ACC112 (cell line): Measurements from ENCODE around the gene ST3GAL2.
A peak's percentile ranks its signal among the peaks of the same experiment; 100 is the strongest.
"Not testable (repeated sequence)": the region's sequence is repeated elsewhere in the genome, so short reads cannot be mapped to it uniquely, and the experiment has no call there.

ENCODE experiments used
- H2AFZ ChIP-seq: fragments of 200-600 bp; sonication (generic); one replicate; pipeline ENCODE4 v1.6.0; 2017; ENCODE audit warnings: antibody characterized with exemption, low read length; ENCODE audit not compliant: unreplicated experiment
- H3K27ac ChIP-seq: fragments of 200-600 bp; sonication (generic); 2 replicates; pipeline ENCODE4 v1.5.1; 2014; ENCODE audit warnings: low read depth, mild to moderate bottlenecking, antibody characterized with exemption, low read length, moderate library complexity
- H3K27me3 ChIP-seq: fragments of 200-600 bp; sonication (generic); 2 replicates; pipeline ENCODE4 v1.6.1; 2014; ENCODE audit warnings: mild to moderate bottlenecking, antibody characterized with exemption, low read length, moderate library complexity, mixed read lengths; ENCODE audit not compliant: insufficient read depth
- H3K36me3 ChIP-seq: fragments of 200-600 bp; sonication (generic); 2 replicates; pipeline ENCODE4 v1.6.1; 2016; ENCODE audit warnings: mild to moderate bottlenecking, antibody characterized with exemption, low read length, moderate library complexity, mixed read lengths; ENCODE audit not compliant: insufficient read depth
- H3K4me1 ChIP-seq: fragments of 200-600 bp; sonication (generic); one replicate; pipeline ENCODE4 v1.6.1; 2016; ENCODE audit warnings: low read length, mixed read lengths; ENCODE audit not compliant: insufficient read depth, unreplicated experiment, control insufficient read depth
- H3K4me3 ChIP-seq: fragments of 200-600 bp; sonication (generic); 2 replicates; pipeline ENCODE4 v1.5.1; 2014; ENCODE audit warnings: mild to moderate bottlenecking, low read depth, low read length
- H3K79me2 ChIP-seq: fragments of 200-600 bp; sonication (generic); one replicate; pipeline ENCODE4 v1.6.0; 2016; ENCODE audit warnings: low read length; ENCODE audit not compliant: control insufficient read depth, unreplicated experiment, insufficient read depth

Gene ST3GAL2

DNA sequence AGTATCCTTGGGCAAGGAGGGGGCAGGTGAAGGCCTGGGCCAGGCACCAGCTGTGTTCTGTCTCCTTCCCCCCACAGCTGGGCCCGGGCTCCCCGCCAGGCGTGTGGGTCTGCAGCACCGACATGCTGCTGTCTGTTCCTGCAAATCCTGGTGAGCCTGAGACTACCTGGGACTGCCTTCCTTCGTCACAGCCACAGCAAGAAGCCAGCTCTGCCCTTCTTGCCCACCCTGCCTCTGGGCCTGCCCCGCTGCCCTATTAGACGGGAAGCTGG lies 27.8 kb upstream of the ST3GAL2 start:
- Histone ChIP-seq H3K4me3 (no peak overlapping the region), H3K4me1 (no peaks in the 10 kb centered on the region), H3K27me3 (no peaks in the 10 kb centered on the region), H3K27ac (no peak overlapping the region), H3K36me3 (no peaks in the 10 kb centered on the region), H3K79me2 (no peaks in the 10 kb centered on the region), H2AFZ (no peak overlapping the region)

GRCh38 chr16:70465999-70466804 lies 27.3 kb upstream of the ST3GAL2 start:
- no peaks in the 10 kb centered on the region for H3K27me3 ChIP-seq
- H3K4me1 ChIP-seq: peaks cover under 1% of the 10 kb centered on the region
- H3K4me3 ChIP-seq: no peak overlapping the region
- no peak overlapping the region for H3K27ac ChIP-seq
- H2AFZ ChIP-seq: no peak overlapping the region
- no peaks in the 10 kb centered on the region for H3K36me3 ChIP-seq
- no peaks in the 10 kb centered on the region for H3K79me2 ChIP-seq

GRCh38 chr16:70463235-70463634 lies 24.3 kb upstream of the ST3GAL2 start:
- no peaks in the 10 kb centered on the region for H3K27me3 ChIP-seq
- H3K4me1 ChIP-seq: peaks cover 7% of the 10 kb centered on the region
- H3K4me3 ChIP-seq: no peak overlapping the region
- no peak overlapping the region for H2AFZ ChIP-seq
- H3K79me2 ChIP-seq: no peaks in the 10 kb centered on the region
- no peaks in the 10 kb centered on the region for H3K36me3 ChIP-seq
- H3K27ac ChIP-seq: no peak overlapping the region

- H3K36me3 ChIP-seq: no peaks in the 10 kb centered on the region
Observed at GRCh38 chr16:70460737-70461261, 21.9 kb upstream of the ST3GAL2 start.

GRCh38 chr16:70457446-70458166 lies 18.7 kb upstream of the ST3GAL2 start:
- Histone ChIP-seq H3K79me2 (no peaks in the 10 kb centered on the region), H3K36me3 (no peaks in the 10 kb centered on the region), H3K4me3 (no peak overlapping the region), H3K27me3 (no peaks in the 10 kb centered on the region), H3K27ac (no peak overlapping the region), H2AFZ (no peak overlapping the region), H3K4me1 (peaks cover 9% of the 10 kb centered on the region)

More at GRCh38 chr16:70460737-70461261, 21.9 kb upstream of the ST3GAL2 start:
- Histone ChIP-seq H3K27me3 (no peaks in the 10 kb centered on the region), H2AFZ (no peak overlapping the region), H3K79me2 (no peaks in the 10 kb centered on the region), H3K27ac (no peak overlapping the region), H3K4me3 (no peak overlapping the region), H3K4me1 (peaks cover 7% of the 10 kb centered on the region)

- Histone ChIP-seq H2AFZ (no peak overlapping the region), H3K4me3 (no peak overlapping the region), H3K27ac (no peak overlapping the region), H3K4me1 (peaks cover 6% of the 10 kb centered on the region), H3K79me2 (no peaks in the 10 kb centered on the region), H3K27me3 (no peaks in the 10 kb centered on the region), H3K36me3 (no peaks in the 10 kb centered on the region)
Observed at GRCh38 chr16:70455910-70456309, 17.0 kb upstream of the ST3GAL2 start.

- Histone ChIP-seq H2AFZ (peak within 1 kb of the TSS; percentile 95), H3K79me2 (no peaks in the 10 kb centered on the region), H3K4me1 (peaks cover 3% of the 10 kb centered on the region), H3K27ac (peak within 1 kb of the TSS; percentile 76), H3K36me3 (no peaks in the 10 kb centered on the region), H3K27me3 (no peaks in the 10 kb centered on the region), H3K4me3 (peak within 1 kb of the TSS; percentile 88)
Observed at GRCh38 chr16:70454222-70455034, 15.5 kb upstream of the ST3GAL2 start, which contains the start of gene FCSK. Gene FCSK (plus strand): TSS chr16:70454595. CDS start chr16:70463191, 8,596 bp downstream.

DNA sequence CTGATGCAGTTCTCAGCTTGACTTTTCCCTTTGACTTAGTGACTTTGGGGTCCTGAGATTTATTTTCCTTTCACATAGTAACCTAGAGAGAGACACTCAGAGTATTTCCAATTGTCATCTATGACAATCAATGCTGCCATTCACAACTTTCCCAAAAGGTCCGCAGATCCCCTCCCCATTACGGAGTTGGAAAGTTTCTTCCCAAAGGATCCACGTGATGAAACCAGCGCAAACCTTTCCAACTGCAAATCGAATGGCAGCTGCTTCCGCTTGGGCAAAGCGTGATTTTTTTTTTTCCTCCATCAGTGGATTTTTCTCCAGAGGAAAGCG lies 15.0 kb upstream of the ST3GAL2 start:
- Histone ChIP-seq H3K27ac (no peak overlapping the region), H3K4me3 (peak overlapping the region; percentile 88), H3K4me1 (peaks cover 3% of the 10 kb centered on the region), H3K27me3 (no peaks in the 10 kb centered on the region), H2AFZ (peak overlapping the region; percentile 95), H3K36me3 (no peaks in the 10 kb centered on the region), H3K79me2 (no peaks in the 10 kb centered on the region)

DNA sequence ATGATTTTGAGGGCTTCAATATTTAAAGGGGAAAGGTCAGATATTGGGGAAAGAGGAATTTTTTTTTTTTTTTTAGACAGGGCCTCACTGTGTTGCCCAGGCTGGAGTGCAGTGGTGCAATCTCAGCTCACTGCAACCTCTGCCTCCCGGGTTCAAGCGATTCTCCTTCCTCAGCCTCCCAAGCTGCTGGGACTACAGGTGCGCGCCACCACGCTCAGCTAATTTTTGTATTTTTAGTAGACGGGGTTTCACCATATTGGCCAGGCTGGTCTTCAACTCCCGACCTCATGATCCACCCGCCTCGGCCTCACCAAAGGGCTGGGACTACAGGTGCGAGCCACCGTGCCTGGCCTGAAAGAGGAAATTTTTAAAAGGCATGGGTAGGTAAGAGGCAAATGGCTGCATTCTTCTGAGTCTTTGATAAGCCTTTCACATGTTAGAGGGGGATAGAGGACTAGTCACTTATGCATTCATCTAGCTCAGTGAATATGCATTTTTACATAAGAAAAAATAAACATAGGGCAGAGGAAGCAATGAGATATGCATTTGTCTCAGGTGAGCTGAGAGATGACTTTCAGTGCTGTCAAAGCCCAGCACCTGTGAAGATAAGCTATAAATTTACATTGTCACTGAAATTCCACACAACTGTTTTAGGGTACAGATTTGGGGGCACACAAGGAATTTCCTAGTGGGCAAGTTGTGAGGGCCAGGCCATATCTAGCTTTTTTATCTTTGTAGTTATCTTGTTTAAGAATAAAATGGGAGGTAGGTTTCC lies 14.4 kb upstream of the ST3GAL2 start:
- no peak overlapping the region for H3K27ac ChIP-seq

DNA sequence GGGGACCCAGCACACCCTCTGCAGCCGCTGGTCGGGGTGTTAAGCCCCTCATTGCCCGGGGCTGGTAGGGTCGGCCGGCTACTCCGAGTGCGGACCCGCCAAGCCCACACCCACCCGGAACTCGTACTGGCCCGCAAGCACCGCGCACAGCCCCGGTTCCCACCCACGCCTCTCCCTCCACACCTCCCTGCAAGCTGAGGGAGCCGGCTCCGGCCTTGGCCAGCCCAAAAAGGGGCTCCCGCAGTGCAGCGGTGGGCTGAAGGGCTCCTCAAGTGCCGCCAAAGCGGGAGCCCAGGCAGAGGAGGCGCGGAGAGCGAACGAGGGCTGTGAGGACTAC lies 12.1 kb upstream of the ST3GAL2 start:
- not testable (repeated sequence) for H3K4me3 ChIP-seq, H2AFZ ChIP-seq, H3K27ac ChIP-seq, H3K36me3 ChIP-seq, H3K27me3 ChIP-seq, H3K4me1 ChIP-seq, H3K79me2 ChIP-seq

More for the DNA sequence above, 14.4 kb upstream of the ST3GAL2 start:
- no peaks in the 10 kb centered on the region for H3K79me2 ChIP-seq
- peak overlapping the region; percentile 95 for H2AFZ ChIP-seq
- H3K27me3 ChIP-seq: no peaks in the 10 kb centered on the region
- peaks cover 3% of the 10 kb centered on the region for H3K4me1 ChIP-seq
- H3K4me3 ChIP-seq: peak overlapping the region; percentile 88
- H3K36me3 ChIP-seq: no peaks in the 10 kb centered on the region
